HG03139 (cell line): Measurements from ENCODE around the gene BACE1.
"Not testable (repeated sequence)": the region's sequence is repeated elsewhere in the genome, so short reads cannot be mapped to it uniquely, and the experiment has no call there.

ENCODE experiments used
- ATAC-seq: cut with Tn5 transposase; IDR thresholded peaks from one replicate; pipeline ENCODE4 v1.9.1; 2021; ENCODE audit not compliant: unreplicated experiment

The BACE1 gene

GRCh38 chr11:117279711-117280376 is 36.2 kb downstream of the BACE1 start:
- no peak for ATAC-seq

GRCh38 chr11:117278347-117278746 is 37.7 kb downstream of the BACE1 start:
- ATAC-seq: no peak

- no peak for ATAC-seq
Measured at GRCh38 chr11:117273550-117274289, 42.3 kb downstream of the BACE1 start.

- not testable (repeated sequence) for ATAC-seq
Measured at GRCh38 chr11:117272175-117272574, 43.9 kb downstream of the BACE1 start.

- no peak for ATAC-seq
Measured at GRCh38 chr11:117271208-117271607, 44.8 kb downstream of the BACE1 start.

GRCh38 chr11:117269856-117270255 is 46.2 kb downstream of the BACE1 start:
- ATAC-seq: no peak

- no peak for ATAC-seq
Measured at GRCh38 chr11:117265745-117266144, 50.3 kb downstream of the BACE1 start.

- not testable (repeated sequence) for ATAC-seq
Measured at GRCh38 chr11:117264624-117265323, 51.3 kb downstream of the BACE1 start.

- no peak for ATAC-seq
Measured at GRCh38 chr11:117259417-117259816, 56.6 kb downstream of the BACE1 start.

GRCh38 chr11:117258576-117258975 is 57.5 kb downstream of the BACE1 start:
- no peak for ATAC-seq

GRCh38 chr11:117256573-117256972 is 59.5 kb downstream of the BACE1 start:
- no peak for ATAC-seq

GRCh38 chr11:117255966-117256365 is 60.1 kb downstream of the BACE1 start:
- ATAC-seq: no peak

- no peak for ATAC-seq
Measured at GRCh38 chr11:117251506-117251905, 64.5 kb downstream of the BACE1 start.

GRCh38 chr11:117249571-117249970 is 66.5 kb downstream of the BACE1 start:
- ATAC-seq: no peak

- no peak for ATAC-seq
Measured at GRCh38 chr11:117248341-117248740, 67.7 kb downstream of the BACE1 start.

GRCh38 chr11:117239295-117239694 is 76.8 kb downstream of the BACE1 start:
- ATAC-seq: no peak

GRCh38 chr11:117238221-117238620 is 77.8 kb downstream of the BACE1 start:
- no peak for ATAC-seq
